DOHH2 (cell line): ENCODE results near the gene CNTNAP2.

Experiments used
- H3F3A ChIP-seq: fragments of 200-600 bp; sonication (generic), shearing (Covaris generic); 2 replicates; pipeline ENCODE4 v1.6.0; 2016; ENCODE audit warnings: antibody characterized with exemption, mild to moderate bottlenecking; ENCODE audit not compliant: control insufficient read depth, insufficient read depth
- H3K27ac ChIP-seq: fragments of 200-600 bp; sonication (generic); 2 replicates; pipeline ENCODE4 v1.5.1; 2014; ENCODE audit warnings: low read depth, mild to moderate bottlenecking, low read length, moderate library complexity
- H3K27me3 ChIP-seq: fragments of 200-600 bp; sonication (generic); 2 replicates; pipeline ENCODE4 v1.6.1; 2014; ENCODE audit warnings: mild to moderate bottlenecking, low read length, mixed read lengths; ENCODE audit not compliant: control insufficient read depth
- H3K36me3 ChIP-seq: fragments of 200-600 bp; sonication (generic); 2 replicates; pipeline ENCODE4 v1.6.1; 2014; ENCODE audit warnings: mild to moderate bottlenecking, low read length, moderate library complexity, mixed read lengths; ENCODE audit not compliant: control insufficient read depth
- H3K4me1 ChIP-seq: fragments of 200-600 bp; sonication (generic); 2 replicates; pipeline ENCODE4 v1.6.1; 2014; ENCODE audit warnings: mild to moderate bottlenecking, low read length, mixed read lengths; ENCODE audit not compliant: control insufficient read depth
- H3K4me2 ChIP-seq: fragments of 200-600 bp; sonication (generic); 2 replicates; pipeline ENCODE4 v1.6.0; 2014; ENCODE audit warnings: mild to moderate bottlenecking, low read length, moderate library complexity
- H3K4me3 ChIP-seq: fragments of 200-600 bp; sonication (generic); 2 replicates; pipeline ENCODE4 v1.5.1; 2014; ENCODE audit warnings: mild to moderate bottlenecking, low read length, mixed read lengths
- H3K79me2 ChIP-seq: fragments of 200-600 bp; sonication (generic); 2 replicates; pipeline ENCODE4 v1.6.1; 2014; ENCODE audit warnings: mild to moderate bottlenecking, low read length, mixed read lengths; ENCODE audit not compliant: control insufficient read depth
- H3K9me2 ChIP-seq: fragments of 200-600 bp; sonication (generic); replicated peaks from 2 replicates; pipeline ENCODE4 v1.6.1; 2014; ENCODE audit warnings: mild to moderate bottlenecking, low read length, mixed read lengths; ENCODE audit not compliant: control insufficient read depth
- H3K9me3 ChIP-seq: fragments of 200-600 bp; sonication (generic); 2 replicates; pipeline ENCODE4 v1.6.1; 2014; ENCODE audit warnings: antibody characterized with exemption, low read length, mixed read lengths; ENCODE audit not compliant: control insufficient read depth, insufficient read depth
- H4K20me1 ChIP-seq: fragments of 200-600 bp; sonication (generic); 2 replicates; pipeline ENCODE4 v1.6.0; 2014; ENCODE audit warnings: low read depth, mild to moderate bottlenecking, antibody characterized with exemption, low read length, moderate library complexity; ENCODE audit not compliant: control insufficient read depth, insufficient read depth
- EZH2phosphoT487 ChIP-seq: fragments of 200-600 bp; sonication (generic); IDR thresholded peaks from 2 replicates; pipeline ENCODE4 v1.6.1; 2017; ENCODE audit warnings: borderline replicate concordance, mild to moderate bottlenecking, antibody characterized with exemption, low read length, moderate library complexity, mixed read lengths
- TF ChIP-seq, protein P1 (sequence below): fragments of 200-600 bp; sonication (generic); IDR thresholded peaks from one replicate; pipeline ENCODE4 v1.5.1; 2014; ENCODE audit warnings: antibody characterized with exemption, mild to moderate bottlenecking, low read depth, low read length; ENCODE audit not compliant: poor library complexity, severe bottlenecking

CNTNAP2 gene

DNA sequence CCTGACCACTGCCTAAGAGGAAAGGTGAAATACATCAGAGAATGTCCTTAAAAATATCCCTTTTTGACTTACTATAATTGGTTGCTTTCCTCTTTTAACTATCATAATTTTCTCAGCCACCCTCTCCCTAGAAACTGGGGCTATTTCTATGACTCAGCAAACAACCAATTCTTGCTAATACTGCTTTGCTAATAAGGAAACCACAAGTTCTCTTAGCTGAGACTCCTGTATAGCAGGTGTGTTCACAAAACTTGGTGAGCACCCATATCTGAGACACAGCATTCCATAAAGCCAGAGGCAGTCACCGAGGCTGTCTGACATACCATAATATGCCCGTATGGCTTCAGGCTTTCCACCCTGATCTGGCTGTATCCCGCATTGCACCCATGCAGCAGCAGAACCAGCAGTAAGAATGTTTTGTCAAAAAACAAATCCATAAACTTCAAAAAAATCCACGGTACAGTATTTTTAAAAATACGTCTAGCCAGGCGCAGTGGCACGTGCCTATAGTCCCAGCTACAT lies 2282.3 kb downstream of the CNTNAP2 start:
- H3K27ac ChIP-seq: no peak overlapping the region
- no peak overlapping the region for H3K4me2 ChIP-seq
- H3K4me1 ChIP-seq: no peaks in the 10 kb centered on the region
- H3K9me3 ChIP-seq: no peaks in the 10 kb centered on the region
- H3K27me3 ChIP-seq: peaks cover 30% of the 10 kb centered on the region; the same call in 1 of the 2 replicates
- no peak for TF ChIP-seq EZH2phosphoT487
- TF ChIP-seq, protein P1, sequence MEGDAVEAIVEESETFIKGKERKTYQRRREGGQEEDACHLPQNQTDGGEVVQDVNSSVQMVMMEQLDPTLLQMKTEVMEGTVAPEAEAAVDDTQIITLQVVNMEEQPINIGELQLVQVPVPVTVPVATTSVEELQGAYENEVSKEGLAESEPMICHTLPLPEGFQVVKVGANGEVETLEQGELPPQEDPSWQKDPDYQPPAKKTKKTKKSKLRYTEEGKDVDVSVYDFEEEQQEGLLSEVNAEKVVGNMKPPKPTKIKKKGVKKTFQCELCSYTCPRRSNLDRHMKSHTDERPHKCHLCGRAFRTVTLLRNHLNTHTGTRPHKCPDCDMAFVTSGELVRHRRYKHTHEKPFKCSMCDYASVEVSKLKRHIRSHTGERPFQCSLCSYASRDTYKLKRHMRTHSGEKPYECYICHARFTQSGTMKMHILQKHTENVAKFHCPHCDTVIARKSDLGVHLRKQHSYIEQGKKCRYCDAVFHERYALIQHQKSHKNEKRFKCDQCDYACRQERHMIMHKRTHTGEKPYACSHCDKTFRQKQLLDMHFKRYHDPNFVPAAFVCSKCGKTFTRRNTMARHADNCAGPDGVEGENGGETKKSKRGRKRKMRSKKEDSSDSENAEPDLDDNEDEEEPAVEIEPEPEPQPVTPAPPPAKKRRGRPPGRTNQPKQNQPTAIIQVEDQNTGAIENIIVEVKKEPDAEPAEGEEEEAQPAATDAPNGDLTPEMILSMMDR: no peak
- no peaks in the 10 kb centered on the region for H3K9me2 ChIP-seq
- H3K4me3 ChIP-seq: no peak overlapping the region
- H3K36me3 ChIP-seq: no peaks in the 10 kb centered on the region
- H4K20me1 ChIP-seq: no peaks in the 10 kb centered on the region
- no peaks in the 10 kb centered on the region for H3K79me2 ChIP-seq
- no peaks in the 10 kb centered on the region for H3F3A ChIP-seq

DNA sequence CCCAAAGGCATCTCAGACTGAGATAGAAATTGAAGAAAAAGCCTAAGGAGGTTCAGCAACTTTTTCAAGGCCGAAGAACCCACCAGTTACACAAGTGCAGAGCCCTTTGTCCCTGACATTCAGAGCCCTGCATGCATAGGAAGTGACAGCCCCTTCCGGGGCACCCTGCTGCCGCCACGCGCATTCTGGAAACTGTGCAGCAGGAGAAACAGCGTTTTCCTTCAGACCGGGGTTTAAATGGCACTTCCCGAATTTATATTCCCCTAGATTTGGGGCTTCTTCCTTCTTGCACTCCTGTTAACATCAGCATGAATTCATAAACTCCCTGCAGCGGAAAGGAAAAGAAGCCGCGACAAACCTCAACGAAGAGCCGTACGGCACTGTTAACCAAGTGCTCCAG lies 2283.5 kb downstream of the CNTNAP2 start:
- Histone ChIP-seq H3K9me3 (no peaks in the 10 kb centered on the region), H3K4me2 (no peak overlapping the region), H3K9me2 (no peaks in the 10 kb centered on the region), H3F3A (no peaks in the 10 kb centered on the region), H4K20me1 (no peaks in the 10 kb centered on the region), H3K4me3 (no peak overlapping the region), H3K4me1 (no peaks in the 10 kb centered on the region), H3K27ac (no peak overlapping the region), H3K79me2 (no peaks in the 10 kb centered on the region), H3K36me3 (no peaks in the 10 kb centered on the region), H3K27me3 (peaks cover 31% of the 10 kb centered on the region; the same call in 1 of the 2 replicates)
- TF ChIP-seq, protein P1: no peak
- no peak for TF ChIP-seq EZH2phosphoT487

DNA sequence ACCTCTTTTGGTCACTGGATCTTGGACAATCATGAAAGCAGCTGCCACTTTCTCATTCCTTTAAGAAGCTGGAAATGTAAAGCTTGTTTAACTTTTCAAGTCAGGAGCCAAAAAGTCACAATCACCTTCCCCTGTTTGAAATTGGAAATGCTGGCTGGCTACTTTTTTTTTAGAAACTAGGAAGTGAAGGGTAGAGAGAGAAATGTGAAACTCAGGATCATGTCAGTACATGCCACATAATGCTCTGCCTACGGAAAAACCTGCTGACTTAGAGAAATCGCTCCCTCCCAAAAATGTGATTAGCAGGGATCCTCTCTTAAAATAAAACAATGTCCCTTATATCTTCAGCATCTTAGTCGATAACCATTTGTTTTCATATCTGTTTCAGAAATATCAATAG lies 2285.6 kb downstream of the CNTNAP2 start:
- Histone ChIP-seq H3K27ac (no peak overlapping the region), H3K79me2 (no peaks in the 10 kb centered on the region), H3F3A (no peaks in the 10 kb centered on the region), H3K9me2 (no peaks in the 10 kb centered on the region), H3K36me3 (no peaks in the 10 kb centered on the region), H3K4me2 (no peak overlapping the region), H3K27me3 (peaks cover 29% of the 10 kb centered on the region; the same call in 1 of the 2 replicates), H3K4me1 (no peaks in the 10 kb centered on the region), H4K20me1 (no peaks in the 10 kb centered on the region), H3K9me3 (no peaks in the 10 kb centered on the region), H3K4me3 (no peak overlapping the region)
- TF ChIP-seq, protein P1: no peak
- TF ChIP-seq EZH2phosphoT487: no peak

DNA sequence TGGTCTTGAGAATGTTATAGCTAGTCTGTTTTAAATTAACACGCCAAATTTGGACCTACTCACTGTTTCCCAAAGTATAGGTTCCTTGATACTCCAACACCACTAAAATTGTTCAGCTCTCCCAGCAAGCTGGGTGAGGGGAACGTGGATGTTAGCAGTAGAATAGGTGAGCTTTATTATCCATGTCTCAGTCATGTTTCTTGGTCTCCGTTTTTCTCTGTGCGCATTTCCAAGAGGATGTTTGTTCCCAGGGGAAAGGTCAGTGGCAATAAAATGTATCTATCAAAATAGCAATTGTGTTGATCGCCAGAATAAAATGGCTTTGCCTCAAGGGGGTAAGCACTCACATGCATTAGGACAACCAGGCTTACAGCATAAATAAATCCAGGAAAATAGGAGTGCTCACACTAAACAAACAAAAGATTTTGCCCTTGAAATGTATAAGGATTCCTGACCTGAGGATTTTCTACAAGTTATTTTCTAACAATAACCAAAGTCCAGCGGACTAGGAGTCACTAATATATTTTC lies 2286.9 kb downstream of the CNTNAP2 start:
- Histone ChIP-seq H3F3A (no peaks in the 10 kb centered on the region), H3K9me2 (no peaks in the 10 kb centered on the region), H3K36me3 (no peaks in the 10 kb centered on the region), H4K20me1 (no peaks in the 10 kb centered on the region), H3K27me3 (peaks cover 27% of the 10 kb centered on the region; the same call in 1 of the 2 replicates), H3K4me3 (no peak overlapping the region), H3K9me3 (no peaks in the 10 kb centered on the region), H3K4me1 (no peaks in the 10 kb centered on the region), H3K27ac (no peak overlapping the region), H3K4me2 (no peak overlapping the region), H3K79me2 (no peaks in the 10 kb centered on the region)
- no peak for TF ChIP-seq EZH2phosphoT487
- TF ChIP-seq, protein P1: no peak
